NCI-H748 (cell line): ENCODE measurements around the gene PRKRIP1.
"Not testable (repeated sequence)": the region's sequence is repeated elsewhere in the genome, so short reads cannot be mapped to it uniquely, and the experiment has no call there.

ENCODE experiments used
- DNase-seq: peaks from one replicate; lab custom pipeline; 2025; ENCODE audit not compliant: unreplicated experiment; lab: John Stamatoyannopoulos, UW

PRKRIP1 gene

GRCh38 chr7:102429141-102429899 is 33.2 kb downstream of the PRKRIP1 start:
- no peak for DNase-seq

- peak; percentile 21 for DNase-seq
These were observed 35.6 kb downstream of the PRKRIP1 start for GRCh38 chr7:102431617-102432298.

GRCh38 chr7:102432442-102433218 is 36.5 kb downstream of the PRKRIP1 start:
- peak; percentile 58 for DNase-seq

GRCh38 chr7:102433219-102434038 is 37.3 kb downstream of the PRKRIP1 start, which contains the start of gene ORAI2:
ORAI2 (plus strand) TSS chr7:102433575; CDS start chr7:102438957, 5,382 bp downstream.
- peak; percentile 82 for DNase-seq

GRCh38 chr7:102434039-102434486 is 37.9 kb downstream of the PRKRIP1 start:
- peak; percentile 52 for DNase-seq

- DNase-seq: no peak
These were observed 40.0 kb downstream of the PRKRIP1 start for GRCh38 chr7:102436118-102436517.

GRCh38 chr7:102439963-102440795 is 44.0 kb downstream of the PRKRIP1 start:
- DNase-seq: no peak

- no peak for DNase-seq
These were observed 49.0 kb downstream of the PRKRIP1 start for GRCh38 chr7:102444961-102445673.

- no peak for DNase-seq
These were observed 49.5 kb downstream of the PRKRIP1 start for GRCh38 chr7:102445674-102446071.

GRCh38 chr7:102446387-102447156 is 50.4 kb downstream of the PRKRIP1 start:
- no peak for DNase-seq

GRCh38 chr7:102447311-102447710 is 51.1 kb downstream of the PRKRIP1 start:
- DNase-seq: no peak

GRCh38 chr7:102449136-102449535 is 53.0 kb downstream of the PRKRIP1 start:
- DNase-seq: no peak

GRCh38 chr7:102450242-102450641 is 54.1 kb downstream of the PRKRIP1 start:
- DNase-seq: no peak

GRCh38 chr7:102451371-102452054 is 55.4 kb downstream of the PRKRIP1 start:
- DNase-seq: peak; percentile 82

GRCh38 chr7:102452451-102452850 is 56.3 kb downstream of the PRKRIP1 start:
- no peak for DNase-seq

- no peak for DNase-seq
These were observed 57.2 kb downstream of the PRKRIP1 start for GRCh38 chr7:102453319-102453718.

- DNase-seq: peak; percentile 13
These were observed 58.3 kb downstream of the PRKRIP1 start for GRCh38 chr7:102454468-102454867.

- DNase-seq: not testable (repeated sequence)
These were observed 58.8 kb downstream of the PRKRIP1 start for GRCh38 chr7:102454932-102455331.
